NB4 (cell line): ENCODE measurements around the gene PLEKHB1.

Experiments
- DNase-seq: peaks from one replicate; pipeline ENCODE4 v3.0.0; 2010; ENCODE audit warnings: low read depth
- H3K4me3 ChIP-seq: one replicate; pipeline ENCODE4 v1.5.1; 2011; ENCODE audit warnings: mild to moderate bottlenecking, low read depth, low read length, moderate library complexity
- CTCF ChIP-seq: IDR thresholded peaks from one replicate; pipeline ENCODE4 v1.5.1; 2012; ENCODE audit warnings: low read depth, low read length
- MAX ChIP-seq: IDR thresholded peaks from 2 replicates; pipeline ENCODE4 v1.6.1; 2011; ENCODE audit warnings: low read depth, low read length
- MYC ChIP-seq: IDR thresholded peaks from 2 replicates; pipeline ENCODE4 v1.6.1; 2011; ENCODE audit warnings: low read depth, low read length
- POLR2A ChIP-seq: IDR thresholded peaks from 2 replicates; pipeline ENCODE4 v1.6.1; 2011; ENCODE audit warnings: mild to moderate bottlenecking; ENCODE audit not compliant: insufficient read length; ENCODE audit errors: extremely low read depth

The PLEKHB1 gene

GRCh38 chr11:73661035-73661628 lies 14.8 kb downstream of the PLEKHB1 start:
- peak overlapping the region; percentile 48 for H3K4me3 ChIP-seq
- DNase-seq, result peak; percentile 87
- TF ChIP-seq MYC (0 out of 2 replicates have a peak, but pooled peaks have one; percentile 34), POLR2A (no peak), MAX (no peak; the same call in 1 of the 2 replicates), CTCF (peak; percentile 96)

- DNase-seq, result no peak
- no peak for TF ChIP-seq CTCF
- TF ChIP-seq POLR2A, result no peak
- no peak overlapping the region for H3K4me3 ChIP-seq
Observed at GRCh38 chr11:73662445-73663157, 16.2 kb downstream of the PLEKHB1 start.

- TF ChIP-seq POLR2A (no peak), MAX (no peak), CTCF (no peak)
- H3K4me3 ChIP-seq, result no peak overlapping the region
- no peak for DNase-seq
Observed at GRCh38 chr11:73663604-73664495, 17.5 kb downstream of the PLEKHB1 start.

GRCh38 chr11:73664877-73665276 lies 18.5 kb downstream of the PLEKHB1 start:
- no peak overlapping the region for H3K4me3 ChIP-seq
- no peak for TF ChIP-seq MAX
- no peak for TF ChIP-seq CTCF
- TF ChIP-seq MYC, result no peak
- no peak for TF ChIP-seq POLR2A

GRCh38 chr11:73667891-73668290 lies 21.5 kb downstream of the PLEKHB1 start:
- no peak for DNase-seq
- TF ChIP-seq MAX, result no peak
- TF ChIP-seq POLR2A, result no peak
- no peak for TF ChIP-seq MYC
- no peak for TF ChIP-seq CTCF
- H3K4me3 ChIP-seq, result no peak overlapping the region

More at GRCh38 chr11:73664877-73665276, 18.5 kb downstream of the PLEKHB1 start:
- DNase-seq, result no peak
